Fibroblast of peridontal ligament (primary cell): ENCODE results near the gene MKRN1.
A peak's percentile ranks its signal among the peaks of the same experiment; 100 is the strongest.
"Not testable (repeated sequence)": the region's sequence is repeated elsewhere in the genome, so short reads cannot be mapped to it uniquely, and the experiment has no call there.

ENCODE experiments used
- DNase-seq: peaks from one replicate; pipeline ENCODE4 v3.0.0-alpha.2; 2010; ENCODE audit errors: extremely low read depth

Gene MKRN1

GRCh38 chr7:140484951-140485499 lies 5.7 kb upstream of the MKRN1 start:
- DNase-seq: no peak

- no peak for DNase-seq
These were observed 5.2 kb upstream of the MKRN1 start for GRCh38 chr7:140484479-140484878.

- DNase-seq: no peak
These were observed 407 bp upstream of the MKRN1 start for GRCh38 chr7:140479739-140480084.

GRCh38 chr7:140478246-140479061 lies 851 bp downstream of the MKRN1 start:
- DNase-seq: peak; percentile 40

GRCh38 chr7:140476698-140477261 lies 2.5 kb downstream of the MKRN1 start:
- no peak for DNase-seq

- DNase-seq: peak; percentile 53
These were observed 3.5 kb downstream of the MKRN1 start for GRCh38 chr7:140475747-140476333.

GRCh38 chr7:140463111-140463510 lies 16.2 kb downstream of the MKRN1 start:
- no peak for DNase-seq

GRCh38 chr7:140458916-140459315 lies 20.4 kb downstream of the MKRN1 start:
- DNase-seq: no peak

- DNase-seq: no peak
These were observed 21.1 kb downstream of the MKRN1 start for GRCh38 chr7:140458201-140458600.

- no peak for DNase-seq
These were observed 22.7 kb downstream of the MKRN1 start for GRCh38 chr7:140456551-140457051.

- no peak for DNase-seq
These were observed 23.6 kb downstream of the MKRN1 start for GRCh38 chr7:140455743-140456142.

- no peak for DNase-seq
These were observed 24.7 kb downstream of the MKRN1 start for GRCh38 chr7:140454657-140455015.

- DNase-seq: not testable (repeated sequence)
These were observed 25.3 kb downstream of the MKRN1 start for GRCh38 chr7:140453785-140454656.

- DNase-seq: no peak
These were observed 26.0 kb downstream of the MKRN1 start for GRCh38 chr7:140453273-140453672.

- no peak for DNase-seq
These were observed 27.6 kb downstream of the MKRN1 start for GRCh38 chr7:140451716-140452115.

GRCh38 chr7:140448781-140449480 lies 30.4 kb downstream of the MKRN1 start:
- no peak for DNase-seq

GRCh38 chr7:140447841-140448240 lies 31.5 kb downstream of the MKRN1 start:
- DNase-seq: no peak

- no peak for DNase-seq
These were observed 32.8 kb downstream of the MKRN1 start for GRCh38 chr7:140446467-140446866.

GRCh38 chr7:140441519-140441918 lies 37.8 kb downstream of the MKRN1 start:
- DNase-seq: no peak

- DNase-seq: no peak
These were observed 38.7 kb downstream of the MKRN1 start for GRCh38 chr7:140440593-140440992.

- no peak for DNase-seq
These were observed 39.9 kb downstream of the MKRN1 start for GRCh38 chr7:140439359-140439758.
